Bronchial epithelial cell (primary cell): ENCODE results near the gene TRIM24. TPM values are rescaled to one million over a fixed set of nuclear protein-coding genes. Genes with fewer than 3 reads are reported as not detected.
"Not testable (repeated sequence)": the region's sequence is repeated elsewhere in the genome, so short reads cannot be mapped to it uniquely, and the experiment has no call there.

Source experiments
- DNase-seq: peaks from one replicate; pipeline ENCODE4 v3.0.0-alpha.2; 2010; ENCODE audit warnings: low read depth
- FAIRE-seq: peaks from 2 replicates; lab custom pipeline; 2011; peaks lifted over from hg19 to GRCh38; lab: Jason Lieb, UNC
- H3K27me3 ChIP-seq: 2 replicates; pipeline ENCODE4 v1.5.1; 2011; ENCODE audit warnings: low read length; ENCODE audit not compliant: control insufficient read depth, insufficient read depth
- H3K36me3 ChIP-seq: 2 replicates; pipeline ENCODE4 v1.5.1; 2011; ENCODE audit warnings: low read length; ENCODE audit not compliant: control insufficient read depth, insufficient read depth
- H3K4me3 ChIP-seq: 2 replicates; pipeline ENCODE4 v1.5.1; 2011; ENCODE audit warnings: mild to moderate bottlenecking, low read depth, low read length, control low read depth
- CTCF ChIP-seq: IDR thresholded peaks from 2 replicates; pipeline ENCODE4 v1.5.1; 2011; ENCODE audit warnings: mild to moderate bottlenecking, moderate library complexity, low read length, control low read depth, inconsistent platforms; ENCODE audit not compliant: insufficient read depth, severe bottlenecking
- total RNA-seq: library from RNA; depleted of rRNA; stranded (reverse); fragments of >200 nt; gene quantifications from 2 replicates; pipeline ENCODE4 v1.2.1, GENCODE V29; 2014

The TRIM24 gene
- total RNA-seq, 1 donor from 2014 or later, result 2.1 TPM

- no peak for TF ChIP-seq CTCF
- Histone ChIP-seq H3K4me3 (no peak overlapping the region), H3K36me3 (no peaks in the 10 kb centered on the region), H3K27me3 (no peaks in the 10 kb centered on the region)
- FAIRE-seq (no peak), DNase-seq (no peak)
Measured at GRCh38 chr7:138477581-138477980, 17.5 kb downstream of the TRIM24 start.

DNA sequence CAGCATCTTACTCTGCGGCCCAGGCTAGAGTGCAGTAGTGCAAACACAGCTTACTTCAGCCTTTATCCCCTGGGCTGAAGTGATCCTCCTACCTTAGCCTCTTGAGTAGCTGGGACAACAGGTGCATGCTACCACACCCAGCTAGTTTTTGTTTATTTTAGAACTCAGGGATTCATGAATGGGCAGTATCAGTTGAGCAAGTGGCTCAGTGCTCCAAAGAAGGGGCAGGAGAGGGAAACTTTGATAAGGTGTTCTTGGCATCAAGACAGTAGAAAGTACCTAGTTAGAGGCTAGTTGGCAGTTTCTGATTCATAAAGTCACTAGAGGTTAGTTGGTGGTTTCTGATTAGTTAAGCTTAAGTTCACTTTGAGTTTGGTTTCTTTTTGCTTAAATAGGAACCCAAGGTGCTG, 18.4 kb downstream of the TRIM24 start:
- Histone ChIP-seq H3K4me3 (no peak overlapping the region), H3K36me3 (no peaks in the 10 kb centered on the region), H3K27me3 (no peaks in the 10 kb centered on the region)
- TF ChIP-seq CTCF, result no peak
- no peak for FAIRE-seq
- DNase-seq, result no peak

GRCh38 chr7:138480527-138480926, 20.5 kb downstream of the TRIM24 start:
- no peak for TF ChIP-seq CTCF
- no peak for FAIRE-seq
- DNase-seq, result no peak
- Histone ChIP-seq H3K27me3 (no peaks in the 10 kb centered on the region), H3K4me3 (no peak overlapping the region), H3K36me3 (no peaks in the 10 kb centered on the region)

DNA sequence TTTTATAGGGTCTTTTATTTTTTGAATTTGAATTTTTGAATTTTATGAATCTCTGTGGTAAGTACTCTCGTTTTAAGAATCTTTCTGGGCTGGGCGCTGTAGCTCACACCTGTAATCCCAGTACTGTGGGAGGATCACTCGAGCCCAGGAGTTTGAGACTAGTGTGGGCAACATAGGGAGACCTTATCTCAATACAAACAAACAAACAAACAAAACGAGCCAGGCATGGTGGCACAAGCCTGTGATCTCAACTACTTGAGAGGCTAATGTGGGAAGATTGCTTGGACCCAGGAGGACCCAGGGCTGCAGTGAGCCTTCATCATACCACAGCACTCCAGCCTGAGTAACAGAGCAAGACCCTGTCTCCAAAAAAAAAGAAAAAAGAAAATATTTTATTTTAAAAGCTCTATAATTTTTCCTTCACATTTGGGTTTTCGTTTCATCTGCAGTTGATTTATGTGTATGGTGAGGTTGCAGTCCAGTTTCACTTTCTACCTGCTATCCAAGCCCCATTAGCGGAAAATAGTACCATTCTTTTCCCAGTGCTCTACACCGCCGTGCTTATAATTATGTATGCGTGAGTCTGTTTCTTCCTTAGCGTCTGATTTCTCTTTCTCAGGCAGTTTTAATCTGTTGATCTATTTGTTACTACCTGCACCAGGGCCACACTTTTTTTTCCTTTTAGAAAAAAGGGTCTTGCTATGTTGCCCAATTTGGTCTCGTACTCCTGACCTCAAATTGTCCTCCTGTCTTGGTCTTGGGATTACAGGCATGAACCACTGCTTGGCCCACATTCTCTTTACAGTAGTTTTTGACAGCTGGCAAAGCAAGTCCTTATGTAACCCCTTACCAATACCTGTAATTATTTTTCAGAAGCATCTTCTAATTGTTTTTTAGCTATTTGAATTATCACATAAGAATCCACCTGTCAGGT, 21.7 kb downstream of the TRIM24 start:
- DNase-seq, result no peak
- TF ChIP-seq CTCF, result no peak
- FAIRE-seq, result no peak
- Histone ChIP-seq H3K4me3 (no peak overlapping the region), H3K36me3 (no peaks in the 10 kb centered on the region), H3K27me3 (no peaks in the 10 kb centered on the region)

DNA sequence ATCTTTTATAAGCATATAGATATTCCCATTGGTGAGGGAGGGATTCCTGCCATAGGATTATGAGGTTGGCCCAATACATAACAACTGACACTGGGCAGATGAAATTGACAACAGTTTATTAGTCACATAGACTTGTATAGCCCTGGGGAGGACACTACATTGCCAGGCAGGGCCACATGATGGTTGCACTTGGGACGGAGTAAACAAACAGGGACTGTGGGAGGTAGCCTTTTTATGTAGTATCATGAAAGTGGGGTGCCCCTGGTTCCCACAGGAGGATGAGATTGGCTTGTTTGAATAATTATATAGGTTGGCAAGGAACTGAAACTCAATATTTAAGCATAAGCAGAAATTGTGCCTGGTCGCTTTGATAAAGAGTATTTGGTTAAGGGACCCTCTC, 23.5 kb downstream of the TRIM24 start:
- no peak overlapping the region for H3K4me3 ChIP-seq
- H3K27me3 ChIP-seq, result no peaks in the 10 kb centered on the region
- no peak for TF ChIP-seq CTCF
- no peaks in the 10 kb centered on the region for H3K36me3 ChIP-seq
- FAIRE-seq (no peak), DNase-seq (no peak)

DNA sequence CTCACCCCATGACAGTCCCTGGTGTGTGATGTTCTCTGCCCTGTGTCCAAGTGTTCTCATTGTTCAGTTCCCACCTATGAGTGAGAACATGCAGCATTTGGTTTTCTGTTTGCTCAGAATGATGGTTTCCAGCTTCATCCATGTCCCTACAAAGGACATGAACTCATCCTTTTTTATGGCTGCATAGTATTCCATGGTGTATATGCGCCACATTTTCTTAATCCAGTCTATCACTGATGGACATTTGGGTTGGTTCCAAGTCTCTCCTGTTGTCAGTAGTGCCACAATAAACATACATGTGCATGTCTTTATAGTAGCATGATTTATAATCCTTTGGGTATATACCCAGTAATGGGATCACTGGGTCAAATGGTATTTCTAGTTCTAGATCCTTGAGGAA, 25.4 kb downstream of the TRIM24 start:
- not testable (repeated sequence) for H3K4me3 ChIP-seq, H3K36me3 ChIP-seq, H3K27me3 ChIP-seq, DNase-seq, FAIRE-seq

DNA sequence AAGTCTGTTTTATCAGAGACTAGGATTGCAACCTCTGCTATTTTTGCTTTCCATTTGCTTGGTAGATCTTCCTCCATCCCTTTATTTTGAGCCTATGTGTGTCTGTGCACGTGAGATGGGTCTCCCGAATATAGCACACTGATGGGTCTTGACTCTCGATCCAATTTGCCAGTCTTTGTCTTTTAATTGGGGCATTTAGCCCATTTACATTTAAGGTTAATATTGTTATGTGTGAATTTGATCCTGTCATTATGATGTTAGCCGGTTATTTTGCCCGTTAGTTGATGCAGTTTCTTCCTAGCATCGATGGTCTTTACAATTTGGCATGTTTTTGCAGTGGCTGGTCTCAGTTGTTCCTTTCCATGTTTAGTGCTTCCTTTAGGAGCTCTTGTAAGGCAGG, 29.1 kb downstream of the TRIM24 start:
- DNase-seq, FAIRE-seq, H3K27me3 ChIP-seq, H3K36me3 ChIP-seq, H3K4me3 ChIP-seq: not testable (repeated sequence)
